OCI-LY1 (cell line): ENCODE results near the gene ALDOB.

Experiments used
- H2AFZ ChIP-seq: fragments of 200-600 bp; sonication (generic), shearing (Covaris generic); 2 replicates; pipeline ENCODE4 v1.6.0; 2014; ENCODE audit warnings: antibody characterized with exemption, mild to moderate bottlenecking, low read length
- H3F3A ChIP-seq: fragments of 200-600 bp; sonication (generic), shearing (Covaris generic); 2 replicates; pipeline ENCODE4 v1.6.0; 2014; ENCODE audit warnings: mild to moderate bottlenecking, antibody characterized with exemption, low read length, moderate library complexity; ENCODE audit not compliant: insufficient read depth
- H3K27ac ChIP-seq: fragments of 200-600 bp; sonication (generic); 2 replicates; pipeline ENCODE4 v1.5.1; 2014; ENCODE audit warnings: low read length, mixed run types, mild to moderate bottlenecking, low read depth; ENCODE audit not compliant: poor library complexity, severe bottlenecking
- H3K27me3 ChIP-seq: fragments of 200-600 bp; sonication (generic); 2 replicates; pipeline ENCODE4 v1.6.0; 2014; ENCODE audit warnings: antibody characterized with exemption, mild to moderate bottlenecking, low read length, moderate library complexity; ENCODE audit not compliant: insufficient read depth
- H3K36me3 ChIP-seq: fragments of 200-600 bp; sonication (generic); 2 replicates; pipeline ENCODE4 v1.6.1; 2014; ENCODE audit warnings: mild to moderate bottlenecking, antibody characterized with exemption, low read length, moderate library complexity, mixed read lengths; ENCODE audit not compliant: insufficient read depth
- H3K4me1 ChIP-seq: fragments of 200-600 bp; sonication (generic); 2 replicates; pipeline ENCODE4 v1.5.1; 2014; ENCODE audit warnings: mild to moderate bottlenecking, low read length, moderate library complexity; ENCODE audit not compliant: insufficient read depth, severe bottlenecking
- H3K4me2 ChIP-seq: fragments of 200-600 bp; sonication (generic), shearing (Covaris generic); 2 replicates; pipeline ENCODE4 v1.6.1; 2014; ENCODE audit warnings: low read length
- H3K4me3 ChIP-seq: fragments of 200-600 bp; sonication (generic); 2 replicates; pipeline ENCODE4 v1.5.1; 2014; ENCODE audit warnings: low read length, low read depth, mild to moderate bottlenecking, mixed read lengths; ENCODE audit not compliant: poor library complexity, severe bottlenecking
- H3K79me2 ChIP-seq: fragments of 200-600 bp; shearing (Covaris generic); 2 replicates; pipeline ENCODE4 v1.6.1; 2016; ENCODE audit warnings: mixed run types, low read length, mixed read lengths; ENCODE audit not compliant: insufficient read depth
- H3K9ac ChIP-seq: fragments of 200-600 bp; sonication (generic), shearing (Covaris generic); 2 replicates; pipeline ENCODE4 v1.6.1; 2014; ENCODE audit warnings: mild to moderate bottlenecking, low read length, mixed read lengths
- H3K9me2 ChIP-seq: fragments of 200-600 bp; sonication (generic), shearing (Covaris generic); 2 replicates; pipeline ENCODE4 v1.6.1; 2014; ENCODE audit warnings: low read depth, mild to moderate bottlenecking, low read length, mixed read lengths
- H3K9me3 ChIP-seq: fragments of 200-600 bp; shearing (Covaris generic); 2 replicates; pipeline ENCODE4 v1.6.1; 2014; ENCODE audit warnings: low read length, mixed read lengths
- H4K20me1 ChIP-seq: fragments of 200-600 bp; sonication (generic), shearing (Covaris generic); 2 replicates; pipeline ENCODE4 v1.6.0; 2016; ENCODE audit warnings: mild to moderate bottlenecking, low read length; ENCODE audit not compliant: insufficient read depth
- CTCF ChIP-seq: fragments of 200-600 bp; sonication (generic), shearing (Covaris generic); IDR thresholded peaks from 2 replicates; pipeline ENCODE4 v1.5.1; 2017; ENCODE audit warnings: mild to moderate bottlenecking, antibody characterized with exemption, low read length, moderate library complexity, mixed read lengths
- EZH2 ChIP-seq: fragments of 200-600 bp; sonication (generic), shearing (Covaris generic); IDR thresholded peaks from 2 replicates; pipeline ENCODE4 v1.8.0; 2017; ENCODE audit warnings: borderline replicate concordance, mixed run types, mild to moderate bottlenecking, antibody characterized with exemption, low read length, moderate library complexity, mixed read lengths

The ALDOB gene

GRCh38 chr9:101427358-101427757 lies 8.2 kb downstream of the ALDOB start:
- H3K4me2 ChIP-seq: no peak overlapping the region
- no peaks in the 10 kb centered on the region for H3F3A ChIP-seq
- H2AFZ ChIP-seq: no peak overlapping the region
- no peak for TF ChIP-seq EZH2
- no peak overlapping the region for H3K9ac ChIP-seq
- no peaks in the 10 kb centered on the region for H3K36me3 ChIP-seq
- no peak overlapping the region for H3K4me3 ChIP-seq
- no peaks in the 10 kb centered on the region for H3K79me2 ChIP-seq
- H4K20me1 ChIP-seq: no peaks in the 10 kb centered on the region
- no peak overlapping the region for H3K27ac ChIP-seq
- 0 out of 2 replicates have a peak, but pooled peaks cover 3% of the 10 kb centered on the region for H3K9me3 ChIP-seq
- no peaks in the 10 kb centered on the region for H3K9me2 ChIP-seq
- no peaks in the 10 kb centered on the region for H3K27me3 ChIP-seq
- peaks cover 13% of the 10 kb centered on the region for H3K4me1 ChIP-seq

DNA sequence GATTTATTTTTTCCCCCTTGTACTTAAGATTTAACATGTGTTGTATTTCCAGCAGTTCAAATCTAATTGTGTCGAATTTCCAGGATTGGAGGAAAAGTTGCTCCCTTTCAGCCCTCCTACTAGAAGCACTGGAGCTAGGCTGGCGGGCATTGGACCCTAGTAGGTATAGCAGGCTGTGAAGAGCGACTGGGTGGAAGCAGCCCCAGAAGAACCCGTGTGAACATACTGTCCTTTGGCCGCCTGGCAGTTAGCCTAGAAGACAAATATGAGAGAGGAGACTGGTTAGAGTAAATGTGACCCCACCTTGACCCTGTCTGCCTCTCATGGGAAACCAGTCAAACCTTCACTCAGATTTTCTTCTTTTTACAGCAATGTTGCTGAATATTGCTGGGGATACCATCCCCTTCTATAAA lies 13.9 kb downstream of the ALDOB start:
- no peaks in the 10 kb centered on the region for H3K9me2 ChIP-seq
- H3K4me3 ChIP-seq: no peak overlapping the region
- H4K20me1 ChIP-seq: no peaks in the 10 kb centered on the region
- H3K9ac ChIP-seq: no peak overlapping the region
- H3K36me3 ChIP-seq: no peaks in the 10 kb centered on the region
- H3K27me3 ChIP-seq: no peaks in the 10 kb centered on the region
- H3K79me2 ChIP-seq: no peaks in the 10 kb centered on the region
- H3K4me1 ChIP-seq: no peaks in the 10 kb centered on the region
- no peak overlapping the region for H2AFZ ChIP-seq
- no peak for TF ChIP-seq CTCF
- TF ChIP-seq EZH2: no peak
- no peaks in the 10 kb centered on the region for H3F3A ChIP-seq
- no peaks in the 10 kb centered on the region for H3K9me3 ChIP-seq
- no peak overlapping the region for H3K4me2 ChIP-seq
- no peak overlapping the region for H3K27ac ChIP-seq

GRCh38 chr9:101419863-101420262 lies 15.7 kb downstream of the ALDOB start:
- Histone ChIP-seq H3K27me3 (no peaks in the 10 kb centered on the region), H2AFZ (no peak overlapping the region), H3K79me2 (no peaks in the 10 kb centered on the region), H3K9me2 (no peaks in the 10 kb centered on the region), H3K9ac (no peak overlapping the region), H3K27ac (no peak overlapping the region), H3F3A (no peaks in the 10 kb centered on the region), H3K36me3 (no peaks in the 10 kb centered on the region), H3K4me1 (no peaks in the 10 kb centered on the region), H3K9me3 (no peaks in the 10 kb centered on the region), H3K4me2 (no peak overlapping the region), H4K20me1 (no peaks in the 10 kb centered on the region), H3K4me3 (no peak overlapping the region)
- TF ChIP-seq EZH2 (no peak), CTCF (no peak)
